Stimulated activated naive CD8-positive, alpha-beta T cell treated with anti-CD3 and anti-CD28 coated beads, Interleukin-15, amount 100 ng/mL, for 72 hours (primary cell): ENCODE data around the gene AGPAT4.

Source experiments
- ATAC-seq: fragments of 150-1000 bp; cut with Tn5 transposase; 2 replicates; pipeline ENCODE4 v1.10.0; 2021; ENCODE audit warnings: mild to moderate bottlenecking, moderate library complexity
- DNase-seq, 2 donors: peaks; one replicate each; pipeline ENCODE4 v3.0.0; 2021 to 2022
- H3K27ac Mint-ChIP-seq, 2 donors: one replicate each; pipeline ENCODE4 v1.8.0; 2022; ENCODE audit warnings: mild to moderate bottlenecking in 2 of 2, mixed read lengths in 2 of 2, moderate library complexity in 2 of 2
- H3K27me3 Mint-ChIP-seq: one replicate; pipeline ENCODE4 v1.8.0; 2022; ENCODE audit warnings: mixed read lengths
- H3K4me1 Mint-ChIP-seq: one replicate; pipeline ENCODE4 v1.8.0; 2022; ENCODE audit warnings: mild to moderate bottlenecking, mixed read lengths
- H3K4me3 Mint-ChIP-seq, 2 donors: one replicate each; pipeline ENCODE4 v1.8.0; 2022; ENCODE audit warnings: mild to moderate bottlenecking in 2 of 2, mixed read lengths in 2 of 2, moderate library complexity in 1 of 2
- H3K9me3 Mint-ChIP-seq, 2 donors: one replicate each; pipeline ENCODE4 v1.8.0; 2022; ENCODE audit warnings: mixed read lengths in 2 of 2

The AGPAT4 gene

DNA sequence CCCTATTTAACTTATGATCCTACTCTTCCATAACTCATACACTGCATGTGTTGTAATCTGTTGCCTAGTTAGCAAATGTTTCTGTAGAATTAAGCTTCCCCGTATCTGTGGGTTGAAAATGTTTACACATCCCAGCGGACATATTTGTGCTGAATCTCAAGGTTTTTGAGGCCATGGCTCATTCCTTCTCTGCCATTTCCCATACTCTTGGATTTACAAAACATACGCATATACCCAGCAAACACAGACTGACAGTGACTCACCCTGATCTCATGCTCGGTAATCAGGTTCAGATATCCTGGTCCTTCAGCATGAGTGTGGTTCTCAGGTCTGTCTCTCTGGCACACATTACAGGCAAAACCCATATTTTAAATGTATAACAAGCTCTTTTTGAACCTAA lies 58.7 kb downstream of the AGPAT4 start:
- DNase-seq (no peak), ATAC-seq (no peak)
- no peak overlapping the region for H3K4me3 Mint-ChIP-seq
- no peaks in the 10 kb centered on the region for H3K27me3 Mint-ChIP-seq
- H3K4me1 Mint-ChIP-seq: no peaks in the 10 kb centered on the region
- H3K9me3 Mint-ChIP-seq: peaks cover 5 to 29% of the 10 kb centered on the region in 2 donors
- no peak overlapping the region for H3K27ac Mint-ChIP-seq

DNA sequence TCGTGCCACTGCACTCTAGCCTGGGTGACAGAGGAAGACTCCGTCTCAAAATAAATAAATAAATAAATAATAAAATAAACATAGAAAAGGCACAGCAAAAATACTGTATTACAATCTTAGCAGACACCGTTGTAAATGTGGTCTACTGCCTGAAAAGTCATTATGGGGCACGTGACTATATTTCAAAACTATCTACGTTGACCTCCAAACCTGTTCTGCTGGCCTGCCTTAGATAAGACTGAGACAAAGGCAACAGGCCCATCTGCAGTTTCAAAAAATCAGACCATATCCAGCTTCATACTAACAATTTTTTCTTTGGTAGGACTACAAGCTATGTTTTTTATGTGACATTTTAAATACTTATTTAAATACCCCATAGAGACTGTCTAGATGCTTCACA lies 59.1 kb downstream of the AGPAT4 start:
- no peaks in the 10 kb centered on the region for H3K4me1 Mint-ChIP-seq
- H3K9me3 Mint-ChIP-seq: peaks cover 5 to 29% of the 10 kb centered on the region in 2 donors
- no peak overlapping the region for H3K27ac Mint-ChIP-seq
- H3K27me3 Mint-ChIP-seq: no peaks in the 10 kb centered on the region
- DNase-seq: no peak
- no peak for ATAC-seq
- H3K4me3 Mint-ChIP-seq: no peak overlapping the region

DNA sequence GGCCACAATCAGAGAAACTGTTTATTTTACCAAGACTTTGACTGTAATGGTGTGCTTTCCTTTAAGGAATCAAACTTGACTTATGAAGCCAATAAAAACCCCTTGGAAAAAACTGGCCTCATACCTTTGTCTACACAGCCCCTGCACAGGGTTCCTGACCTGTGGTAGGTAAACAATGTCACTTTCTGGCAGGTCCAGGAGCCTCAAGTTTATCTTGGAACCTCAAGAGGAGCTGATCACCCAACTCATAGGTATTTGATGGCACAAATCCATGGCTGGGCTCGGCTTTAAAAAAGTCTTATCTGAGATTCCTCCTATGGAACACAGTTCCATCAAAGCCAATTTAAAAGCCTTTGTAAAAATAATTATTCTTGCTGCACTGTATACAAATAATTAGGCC lies 61.0 kb downstream of the AGPAT4 start:
- H3K27me3 Mint-ChIP-seq: no peaks in the 10 kb centered on the region
- DNase-seq: no peak
- H3K9me3 Mint-ChIP-seq: peaks cover 5 to 29% of the 10 kb centered on the region in 2 donors
- no peak for ATAC-seq
- no peak overlapping the region for H3K27ac Mint-ChIP-seq
- H3K4me1 Mint-ChIP-seq: no peaks in the 10 kb centered on the region
- H3K4me3 Mint-ChIP-seq: no peak overlapping the region

DNA sequence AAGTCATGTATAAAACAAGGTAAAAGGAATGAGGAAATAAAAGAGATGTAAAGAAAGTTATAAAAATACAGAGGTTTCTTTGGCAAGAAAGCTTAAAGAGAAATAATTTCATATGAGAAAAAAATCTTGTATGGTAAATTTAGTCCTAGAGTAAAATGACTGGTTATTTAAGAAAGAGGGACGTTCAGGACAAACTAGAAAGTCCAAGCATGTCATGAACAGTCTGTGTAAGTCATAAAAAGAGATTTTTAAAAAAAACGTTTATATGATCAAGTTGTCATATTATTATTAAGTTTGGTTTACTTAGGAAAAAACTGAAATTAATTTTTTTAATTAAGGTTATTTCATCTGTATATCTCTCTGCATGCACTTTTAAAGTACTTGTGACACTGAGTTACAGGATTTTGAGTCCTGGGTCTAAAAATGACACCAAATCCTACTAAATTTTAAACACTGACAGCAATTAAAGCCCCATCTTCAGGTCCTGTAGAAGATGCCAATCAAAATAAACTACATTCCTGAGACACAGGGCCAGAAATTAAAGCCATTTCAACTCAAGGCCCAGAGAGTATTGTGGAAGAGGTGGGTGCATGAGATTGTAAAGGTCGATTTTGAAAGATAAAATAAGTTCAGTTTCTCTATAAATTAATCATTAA lies 62.4 kb downstream of the AGPAT4 start:
- peaks cover 5 to 21% of the 10 kb centered on the region in 2 donors for H3K9me3 Mint-ChIP-seq

DNA sequence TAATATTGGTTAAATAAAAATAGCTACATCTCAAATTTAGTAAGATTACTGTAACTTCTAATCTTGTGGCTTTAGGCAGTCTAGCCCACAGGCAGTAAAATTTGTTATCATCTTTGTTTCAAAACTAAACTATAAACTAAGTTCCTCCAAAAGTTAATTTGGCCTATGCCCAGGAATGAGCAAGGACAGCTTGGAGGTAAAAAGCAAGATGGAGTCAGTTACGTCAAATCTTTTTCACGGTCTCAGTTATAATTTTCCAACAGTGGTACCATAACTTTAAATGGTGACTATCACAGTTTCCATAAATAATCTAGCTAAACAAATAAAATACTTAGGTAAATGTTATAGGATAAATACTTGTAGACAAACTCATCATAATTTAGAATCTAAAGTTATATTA lies 63.0 kb downstream of the AGPAT4 start:
- DNase-seq: no peak
- no peak overlapping the region for H3K27ac Mint-ChIP-seq
- H3K9me3 Mint-ChIP-seq: peaks cover 5 to 17% of the 10 kb centered on the region in 2 donors
- H3K4me1 Mint-ChIP-seq: no peaks in the 10 kb centered on the region
- H3K27me3 Mint-ChIP-seq: no peaks in the 10 kb centered on the region
- ATAC-seq: no peak
- no peak overlapping the region for H3K4me3 Mint-ChIP-seq

More for the DNA sequence above, 62.4 kb downstream of the AGPAT4 start:
- no peak for ATAC-seq
- Mint-ChIP-seq H3K27ac (no peak overlapping the region), H3K27me3 (no peaks in the 10 kb centered on the region), H3K4me3 (no peak overlapping the region), H3K4me1 (no peaks in the 10 kb centered on the region)
- no peak for DNase-seq

DNA sequence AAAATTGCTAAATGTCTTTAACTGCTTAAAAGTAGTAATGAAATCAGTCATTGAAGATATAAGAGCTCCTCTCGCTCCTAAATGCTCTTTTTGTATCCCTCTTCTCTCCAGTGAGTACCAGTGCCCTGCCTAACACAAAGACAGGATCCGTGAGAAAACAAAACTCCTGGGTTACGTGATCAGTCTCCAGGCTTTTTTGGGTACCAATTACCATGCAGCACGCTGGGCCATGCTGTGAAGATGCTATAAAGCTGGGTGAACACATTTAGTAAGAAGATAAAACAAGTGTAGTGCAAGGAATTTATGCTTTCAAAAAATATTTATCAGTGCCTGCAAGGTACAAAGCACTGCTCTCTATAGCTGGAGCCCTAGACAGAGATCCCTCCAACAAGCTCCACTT lies 66.7 kb downstream of the AGPAT4 start:
- no peak overlapping the region for H3K4me3 Mint-ChIP-seq
- DNase-seq (no peak), ATAC-seq (no peak)
- H3K4me1 Mint-ChIP-seq: no peaks in the 10 kb centered on the region
- H3K27ac Mint-ChIP-seq: no peak overlapping the region
- peaks cover 0 to 7% of the 10 kb centered on the region in 2 donors for H3K9me3 Mint-ChIP-seq
- no peaks in the 10 kb centered on the region for H3K27me3 Mint-ChIP-seq

DNA sequence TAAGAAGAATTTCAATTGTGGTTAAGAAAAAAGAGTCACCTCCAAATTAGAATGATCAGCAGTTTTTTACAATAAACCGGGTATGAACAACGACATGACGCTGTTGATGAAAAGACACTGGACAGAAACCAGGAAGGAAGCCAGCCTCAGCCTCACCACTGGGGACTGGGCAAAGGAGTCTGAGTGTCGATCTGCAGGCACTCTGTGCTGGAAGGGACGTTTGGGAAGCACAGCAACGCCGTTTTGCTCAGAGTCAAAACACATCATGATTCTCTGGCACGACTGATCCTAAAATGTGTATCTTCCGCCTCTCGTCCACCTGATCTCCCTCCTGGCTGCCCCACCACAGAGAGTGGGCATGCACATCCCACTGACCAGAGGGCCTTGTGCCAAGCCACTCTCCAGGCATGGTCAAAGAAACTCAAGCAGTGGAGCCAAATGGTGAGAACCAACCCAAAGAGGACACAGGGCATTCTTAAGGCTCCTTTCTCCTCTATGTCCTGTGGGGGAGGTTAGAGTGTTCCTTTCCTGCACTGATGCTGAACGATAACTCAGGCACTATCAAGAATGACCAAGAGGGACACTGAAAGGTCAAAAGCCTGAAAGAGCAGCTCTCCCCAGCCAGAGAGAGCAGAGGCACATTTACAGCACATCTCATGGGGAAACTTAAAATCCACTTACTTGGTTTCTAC lies 68.8 kb downstream of the AGPAT4 start:
- no peak for DNase-seq

DNA sequence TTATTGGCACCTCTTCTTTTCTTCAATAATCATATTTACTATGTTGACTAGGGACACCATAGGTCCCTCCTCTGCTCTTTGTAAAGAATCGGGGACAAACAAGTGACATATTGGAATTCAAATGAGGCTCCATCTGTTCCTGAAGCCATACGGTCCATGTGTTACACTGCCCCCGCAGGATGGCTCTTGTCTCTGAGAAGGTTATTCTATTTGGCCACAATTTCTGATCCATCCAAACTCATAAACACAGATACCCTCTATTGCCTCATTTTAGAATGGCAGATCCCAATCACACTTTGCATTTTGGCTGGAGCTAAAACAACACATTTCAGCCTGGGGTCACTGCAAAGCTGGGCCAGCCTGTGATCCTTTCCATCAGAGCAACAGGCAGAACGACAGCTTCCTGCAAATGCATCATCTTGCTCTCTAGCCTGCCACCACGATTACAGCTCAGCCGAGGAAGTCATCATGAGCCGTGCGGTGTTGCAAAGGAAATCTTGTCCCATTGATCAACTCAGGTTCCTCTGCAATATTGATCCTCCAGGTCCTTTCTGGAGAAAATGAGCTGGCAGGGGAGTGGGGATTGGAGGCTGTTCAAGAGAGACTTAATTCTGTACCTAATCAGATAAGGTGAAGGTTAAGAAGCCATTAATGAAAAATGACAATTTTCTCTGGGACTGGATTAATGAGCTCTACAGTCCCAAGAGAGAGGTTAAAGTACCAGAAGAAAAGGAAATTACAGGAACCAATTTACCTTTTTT lies 73.1 kb downstream of the AGPAT4 start:
- ATAC-seq (no peak), DNase-seq (no peak)
- Mint-ChIP-seq H3K4me1 (no peaks in the 10 kb centered on the region), H3K27me3 (no peaks in the 10 kb centered on the region), H3K27ac (no peak overlapping the region), H3K4me3 (no peak overlapping the region), H3K9me3 (no peaks in the 10 kb centered on the region)

More for the DNA sequence above, 68.8 kb downstream of the AGPAT4 start:
- Mint-ChIP-seq H3K9me3 (no peaks in the 10 kb centered on the region), H3K27me3 (no peaks in the 10 kb centered on the region), H3K4me3 (no peak overlapping the region), H3K27ac (no peak overlapping the region), H3K4me1 (no peaks in the 10 kb centered on the region)
- no peak for ATAC-seq

DNA sequence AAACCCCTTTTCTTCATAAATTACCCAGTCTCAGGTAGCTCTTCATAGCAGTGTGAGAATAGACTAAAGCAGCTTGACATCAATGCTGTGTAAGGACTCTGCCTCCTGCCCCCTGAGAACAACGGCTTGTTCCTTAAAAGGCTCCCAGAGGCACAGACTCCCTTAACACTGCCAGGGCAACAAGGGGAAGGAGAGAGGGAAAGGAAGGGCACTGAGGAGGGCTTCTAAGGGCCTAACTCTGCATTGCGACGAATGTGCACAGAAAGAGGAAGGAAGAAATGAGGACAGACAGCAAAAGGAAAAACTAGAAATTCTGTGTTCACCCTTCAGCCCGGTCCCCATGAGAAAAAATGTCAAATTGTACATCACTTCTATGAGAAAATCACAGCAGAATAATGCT lies 74.0 kb downstream of the AGPAT4 start:
- DNase-seq: no peak
- H3K4me3 Mint-ChIP-seq: no peak overlapping the region
- no peaks in the 10 kb centered on the region for H3K9me3 Mint-ChIP-seq
- H3K27ac Mint-ChIP-seq: no peak overlapping the region
- ATAC-seq: no peak
- no peaks in the 10 kb centered on the region for H3K27me3 Mint-ChIP-seq
- H3K4me1 Mint-ChIP-seq: no peaks in the 10 kb centered on the region

DNA sequence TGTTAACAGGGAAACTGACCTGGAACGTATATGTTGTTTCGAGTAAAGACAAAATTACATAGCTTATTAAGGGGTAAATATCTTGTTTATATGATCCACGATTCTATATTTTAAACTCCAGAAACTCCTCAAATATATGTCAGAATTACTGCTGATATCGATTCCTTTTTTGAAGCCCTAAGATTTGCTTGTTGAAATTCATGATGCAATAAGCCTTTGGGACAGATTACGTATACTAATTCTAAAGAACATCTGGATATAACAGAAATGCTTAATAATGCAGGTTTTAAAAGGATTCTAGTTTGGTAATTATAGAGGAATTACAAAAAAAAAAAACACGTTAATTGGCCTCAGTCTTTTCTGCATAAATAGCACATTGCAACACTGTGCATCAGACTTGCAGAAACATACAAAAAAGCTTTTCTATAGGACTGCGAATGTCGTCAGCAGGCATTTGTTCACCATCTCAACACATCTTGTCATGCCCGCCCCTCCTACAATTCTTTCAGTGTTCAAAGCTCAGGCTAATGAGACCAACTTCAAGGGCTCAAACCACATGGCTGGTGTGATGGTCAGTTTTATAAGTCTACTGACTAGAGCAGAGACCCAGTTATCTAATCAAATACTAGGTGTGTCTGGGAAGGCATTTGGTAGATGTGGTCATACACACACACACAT lies 74.9 kb downstream of the AGPAT4 start:
- no peaks in the 10 kb centered on the region for H3K4me1 Mint-ChIP-seq
- H3K9me3 Mint-ChIP-seq: peaks cover 0 to 8% of the 10 kb centered on the region in 2 donors
- ATAC-seq (no peak), DNase-seq (no peak)
- H3K27ac Mint-ChIP-seq: no peak overlapping the region
- no peak overlapping the region for H3K4me3 Mint-ChIP-seq
- H3K27me3 Mint-ChIP-seq: no peaks in the 10 kb centered on the region

DNA sequence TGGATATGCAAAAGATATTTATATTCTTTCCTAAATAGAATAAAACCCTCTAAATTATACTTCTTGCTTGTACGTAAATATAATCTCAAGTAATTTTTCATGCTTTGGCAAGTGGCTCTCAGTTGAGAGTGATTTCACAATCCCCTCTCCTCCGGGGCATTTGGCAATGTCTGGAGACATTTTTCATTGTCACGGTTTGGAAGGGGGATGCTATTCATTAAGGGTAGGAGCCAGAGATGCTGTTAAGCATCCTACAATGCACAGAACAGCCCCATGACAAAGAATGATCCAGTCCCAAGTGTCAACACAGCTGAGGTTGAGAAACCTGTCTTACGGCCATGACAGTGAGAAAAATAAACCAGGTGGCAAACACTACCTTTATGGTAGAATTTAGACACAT lies 75.7 kb downstream of the AGPAT4 start:
- no peak overlapping the region for H3K4me3 Mint-ChIP-seq
- no peaks in the 10 kb centered on the region for H3K4me1 Mint-ChIP-seq
- H3K9me3 Mint-ChIP-seq: peaks cover 0 to 10% of the 10 kb centered on the region in 2 donors
- no peak for DNase-seq
- no peak for ATAC-seq
- H3K27ac Mint-ChIP-seq: no peak overlapping the region
- no peaks in the 10 kb centered on the region for H3K27me3 Mint-ChIP-seq

DNA sequence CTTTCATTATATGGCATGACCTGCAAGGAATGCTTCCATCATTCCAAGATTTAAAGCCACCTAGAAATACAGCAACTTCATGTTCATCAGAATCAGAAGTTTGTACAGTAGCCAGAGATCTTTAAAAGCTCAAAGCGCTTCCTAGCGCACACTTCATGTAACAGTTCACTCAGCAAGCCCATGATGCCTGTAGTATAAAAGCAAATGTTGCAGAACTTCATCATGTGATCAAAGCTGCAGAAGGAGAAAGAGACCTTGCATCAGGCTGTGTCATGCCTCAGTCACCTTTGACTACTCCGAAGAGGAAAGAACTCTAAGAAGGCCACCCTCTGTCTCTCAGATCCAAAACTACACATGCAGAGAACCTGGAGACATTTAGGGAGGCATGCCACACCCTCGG lies 78.5 kb downstream of the AGPAT4 start:
- Mint-ChIP-seq H3K4me1 (no peaks in the 10 kb centered on the region), H3K27me3 (no peaks in the 10 kb centered on the region), H3K9me3 (peaks cover 6 to 21% of the 10 kb centered on the region in 2 donors), H3K27ac (no peak overlapping the region), H3K4me3 (no peak overlapping the region)
- DNase-seq (no peak), ATAC-seq (no peak)

DNA sequence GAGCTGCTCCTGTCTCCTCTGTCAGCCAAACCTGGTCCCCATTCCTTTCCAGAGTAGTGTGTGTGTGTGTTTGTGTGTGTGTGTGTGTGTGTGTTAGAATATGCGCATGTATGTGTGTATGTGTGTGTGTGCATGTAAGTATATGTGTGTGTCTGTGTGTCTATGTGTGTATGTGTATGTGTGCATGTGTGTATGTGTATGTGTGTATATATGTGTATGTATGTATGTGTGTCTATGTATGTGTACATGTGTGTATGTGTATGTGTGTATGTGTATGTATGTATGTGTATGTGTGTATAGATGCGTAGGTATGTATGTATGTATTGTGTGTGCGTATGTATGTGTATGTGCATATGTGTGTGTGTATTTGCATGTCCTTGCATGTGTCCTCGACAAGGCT lies 79.5 kb downstream of the AGPAT4 start:
- Mint-ChIP-seq H3K4me3 (no peak overlapping the region), H3K27me3 (no peaks in the 10 kb centered on the region), H3K4me1 (no peaks in the 10 kb centered on the region), H3K27ac (no peak overlapping the region), H3K9me3 (peaks cover 6 to 21% of the 10 kb centered on the region in 2 donors)
- ATAC-seq (no peak), DNase-seq (no peak)

DNA sequence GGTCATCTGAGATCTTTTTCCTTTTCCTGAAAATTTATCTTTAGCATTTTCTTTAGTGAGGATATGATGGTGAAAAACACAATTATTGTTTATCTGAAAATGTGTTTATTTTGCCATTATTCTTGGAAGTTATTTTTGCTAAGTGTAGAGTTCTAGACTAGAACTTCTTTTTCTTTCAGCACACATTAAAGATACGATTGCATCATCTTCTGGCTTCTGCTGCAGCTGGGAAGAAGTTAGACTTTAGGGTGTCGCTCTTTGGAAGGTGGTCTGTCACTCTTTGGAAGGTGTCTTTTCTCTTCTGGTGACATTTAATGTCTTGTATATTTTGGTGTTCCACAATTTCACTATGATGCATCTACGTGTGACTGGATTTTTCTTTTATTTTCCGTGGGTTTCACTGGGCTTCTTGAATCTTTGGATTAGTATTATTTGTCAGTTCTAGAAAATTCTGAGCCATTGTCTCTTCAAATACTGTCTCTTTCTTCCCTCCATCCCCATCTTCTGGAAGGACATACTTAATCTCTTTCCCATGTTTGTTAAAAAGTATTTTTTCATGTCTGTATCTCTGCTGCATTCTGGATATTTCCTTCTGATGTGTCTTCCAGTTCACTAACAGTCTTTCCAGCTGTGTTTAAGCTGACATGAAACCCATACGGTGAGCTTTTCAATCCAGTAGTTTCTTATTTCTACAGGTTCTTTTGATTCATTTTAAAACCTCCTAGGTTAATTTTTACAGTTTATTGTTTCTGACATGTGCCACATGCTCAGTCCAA lies 81.0 kb downstream of the AGPAT4 start:
- no peak overlapping the region for H3K4me3 Mint-ChIP-seq
- ATAC-seq: no peak

DNA sequence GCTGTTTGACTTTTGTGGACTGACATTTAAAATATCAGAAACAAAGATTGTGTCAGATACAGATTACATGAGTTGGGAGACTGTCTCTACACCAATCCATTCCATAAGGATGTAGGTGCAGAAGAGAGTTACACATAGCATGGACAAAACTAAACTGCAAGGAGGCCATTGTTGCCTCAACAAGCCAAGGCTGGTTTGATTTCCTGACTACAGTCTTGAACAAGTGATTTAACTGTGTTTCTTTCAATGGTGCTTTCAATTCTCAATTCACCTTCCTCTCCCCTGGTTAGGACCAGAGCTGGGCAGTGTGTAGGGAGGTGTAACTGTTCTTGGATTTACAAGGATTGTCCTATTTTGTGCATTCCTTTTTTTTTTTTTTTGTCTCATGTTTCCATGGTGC lies 82.2 kb downstream of the AGPAT4 start:
- Mint-ChIP-seq H3K9me3 (peaks cover 6 to 24% of the 10 kb centered on the region in 2 donors), H3K4me1 (peaks cover 2% of the 10 kb centered on the region), H3K27ac (no peak overlapping the region), H3K4me3 (no peak overlapping the region), H3K27me3 (no peaks in the 10 kb centered on the region)
- no peak for DNase-seq
- no peak for ATAC-seq

More for the DNA sequence above, 81.0 kb downstream of the AGPAT4 start:
- Mint-ChIP-seq H3K27ac (no peak overlapping the region), H3K4me1 (no peaks in the 10 kb centered on the region), H3K27me3 (no peaks in the 10 kb centered on the region), H3K9me3 (peaks cover 6 to 21% of the 10 kb centered on the region in 2 donors)
- no peak for DNase-seq
